Hepatocyte (in vitro differentiated cells): ENCODE data around the gene FAM170B.

Source experiments
- EZH2 ChIP-seq: fragments of 200-600 bp; sonication (generic); IDR thresholded peaks from 2 replicates; pipeline ENCODE4 v1.6.1; 2016; ENCODE audit warnings: antibody characterized with exemption, mild to moderate bottlenecking, borderline replicate concordance
- EZH2phosphoT487 ChIP-seq: fragments of 200-600 bp; sonication (generic); IDR thresholded peaks from one replicate; pipeline ENCODE4 v1.6.1; 2018; ENCODE audit warnings: antibody characterized with exemption, mild to moderate bottlenecking, low read depth, moderate library complexity; ENCODE audit not compliant: unreplicated experiment, severe bottlenecking
- TF ChIP-seq, protein P1 (sequence below): fragments of 200-600 bp; sonication (generic); IDR thresholded peaks from 2 replicates; pipeline ENCODE4 v1.5.1; 2016; ENCODE audit warnings: antibody characterized with exemption, mild to moderate bottlenecking; ENCODE audit not compliant: poor library complexity

DNA sequence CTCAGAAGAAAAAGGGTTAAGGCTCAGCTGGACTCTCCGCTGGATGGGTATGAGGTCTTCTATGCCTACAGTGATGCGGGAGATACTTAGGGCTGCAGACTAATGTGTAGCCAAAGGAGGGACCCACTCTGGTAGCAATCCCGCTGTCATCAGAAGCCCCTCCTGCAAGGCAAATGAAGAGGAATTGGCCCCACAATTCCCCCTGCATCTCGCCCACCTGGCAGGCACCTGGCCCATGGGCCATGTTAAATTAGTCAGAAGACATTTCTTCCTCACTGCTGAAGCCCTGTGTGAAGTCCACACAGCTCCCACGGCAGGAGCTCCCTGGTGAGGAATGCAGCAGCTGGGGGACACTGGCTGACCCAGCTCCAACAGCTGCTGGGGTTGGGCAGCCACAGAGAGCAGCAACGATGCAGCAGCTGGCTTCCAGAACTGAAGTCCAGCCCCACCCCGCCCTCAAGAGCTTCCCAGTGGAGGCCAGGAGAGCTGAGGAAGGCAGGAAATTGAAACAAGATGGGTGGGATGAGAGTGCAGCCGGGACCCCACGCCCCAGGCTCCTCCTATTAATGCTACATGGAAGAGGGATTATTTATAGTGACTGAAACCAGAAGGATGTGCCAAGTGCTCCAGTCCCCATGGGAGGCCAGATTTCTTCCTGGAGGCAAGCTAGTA is 24.0 kb downstream of the FAM170B start:
- TF ChIP-seq, protein P1, sequence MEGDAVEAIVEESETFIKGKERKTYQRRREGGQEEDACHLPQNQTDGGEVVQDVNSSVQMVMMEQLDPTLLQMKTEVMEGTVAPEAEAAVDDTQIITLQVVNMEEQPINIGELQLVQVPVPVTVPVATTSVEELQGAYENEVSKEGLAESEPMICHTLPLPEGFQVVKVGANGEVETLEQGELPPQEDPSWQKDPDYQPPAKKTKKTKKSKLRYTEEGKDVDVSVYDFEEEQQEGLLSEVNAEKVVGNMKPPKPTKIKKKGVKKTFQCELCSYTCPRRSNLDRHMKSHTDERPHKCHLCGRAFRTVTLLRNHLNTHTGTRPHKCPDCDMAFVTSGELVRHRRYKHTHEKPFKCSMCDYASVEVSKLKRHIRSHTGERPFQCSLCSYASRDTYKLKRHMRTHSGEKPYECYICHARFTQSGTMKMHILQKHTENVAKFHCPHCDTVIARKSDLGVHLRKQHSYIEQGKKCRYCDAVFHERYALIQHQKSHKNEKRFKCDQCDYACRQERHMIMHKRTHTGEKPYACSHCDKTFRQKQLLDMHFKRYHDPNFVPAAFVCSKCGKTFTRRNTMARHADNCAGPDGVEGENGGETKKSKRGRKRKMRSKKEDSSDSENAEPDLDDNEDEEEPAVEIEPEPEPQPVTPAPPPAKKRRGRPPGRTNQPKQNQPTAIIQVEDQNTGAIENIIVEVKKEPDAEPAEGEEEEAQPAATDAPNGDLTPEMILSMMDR = no peak
- TF ChIP-seq EZH2 = no peak
- no peak for TF ChIP-seq EZH2phosphoT487
